Measurements from ENCODE around the gene TOM1L2.

GRCh38 chr17:17813055-17813724 is 159.0 kb downstream of the TOM1L2 start:
- TF ChIP-seq, protein P1, sequence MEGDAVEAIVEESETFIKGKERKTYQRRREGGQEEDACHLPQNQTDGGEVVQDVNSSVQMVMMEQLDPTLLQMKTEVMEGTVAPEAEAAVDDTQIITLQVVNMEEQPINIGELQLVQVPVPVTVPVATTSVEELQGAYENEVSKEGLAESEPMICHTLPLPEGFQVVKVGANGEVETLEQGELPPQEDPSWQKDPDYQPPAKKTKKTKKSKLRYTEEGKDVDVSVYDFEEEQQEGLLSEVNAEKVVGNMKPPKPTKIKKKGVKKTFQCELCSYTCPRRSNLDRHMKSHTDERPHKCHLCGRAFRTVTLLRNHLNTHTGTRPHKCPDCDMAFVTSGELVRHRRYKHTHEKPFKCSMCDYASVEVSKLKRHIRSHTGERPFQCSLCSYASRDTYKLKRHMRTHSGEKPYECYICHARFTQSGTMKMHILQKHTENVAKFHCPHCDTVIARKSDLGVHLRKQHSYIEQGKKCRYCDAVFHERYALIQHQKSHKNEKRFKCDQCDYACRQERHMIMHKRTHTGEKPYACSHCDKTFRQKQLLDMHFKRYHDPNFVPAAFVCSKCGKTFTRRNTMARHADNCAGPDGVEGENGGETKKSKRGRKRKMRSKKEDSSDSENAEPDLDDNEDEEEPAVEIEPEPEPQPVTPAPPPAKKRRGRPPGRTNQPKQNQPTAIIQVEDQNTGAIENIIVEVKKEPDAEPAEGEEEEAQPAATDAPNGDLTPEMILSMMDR (IDR thresholded peaks at IDR 0.05): no peak
- no peak for TF ChIP-seq POLR2A (IDR thresholded peaks at IDR 0.05)

Measured in adrenal gland (tissue), 5 donors.